ENCODE results near the gene SLC35G3. TPM values are rescaled to one million over a fixed set of nuclear protein-coding genes. Genes with fewer than 3 reads are reported as not detected.

The SLC35G3 gene
- polyA plus RNA-seq, 1 of the 3 experiments (the other 2 are of a cell fraction) = not detected

DNA sequence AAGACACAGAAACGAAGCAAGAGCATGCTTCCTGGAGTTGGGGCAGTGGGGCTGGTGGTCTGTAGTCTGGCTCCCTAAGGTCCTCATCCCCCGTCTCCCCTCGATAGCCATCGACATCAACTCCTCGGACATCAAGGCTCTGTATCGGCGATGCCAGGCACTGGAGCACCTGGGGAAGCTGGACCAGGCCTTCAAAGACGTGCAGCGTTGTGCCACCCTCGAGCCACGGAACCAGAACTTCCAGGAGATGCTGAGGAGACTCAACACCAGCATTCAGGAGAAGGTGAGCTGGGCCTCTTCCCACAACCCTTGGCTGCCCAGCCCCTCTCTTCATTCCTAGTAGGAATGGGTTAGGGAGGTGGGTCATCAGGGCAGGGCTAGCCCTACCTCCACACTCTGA, 44.3 kb downstream of the SLC35G3 start:
- Histone ChIP-seq H3K27ac (ENCODE audit: low read depth in 2 of 2, low read length in 1 of 2) (no peak overlapping the region), H3K4me1 (ENCODE audit: control insufficient read depth in 1 of 2, insufficient read depth in 2 of 2, low read depth in 1 of 2, low read length in 1 of 2) (no peaks in the 10 kb centered on the region), H4K20me1 (ENCODE audit: insufficient read depth) (no peaks in the 10 kb centered on the region), H3K4me3 (ENCODE audit: low read depth in 2 of 2, low read length in 1 of 2) (no peak overlapping the region), H3F3A (replicated peaks; ENCODE audit: insufficient read depth) (no peaks in the 10 kb centered on the region), H3K9me2 (no peaks in the 10 kb centered on the region), H3K9ac (no peak overlapping the region), H3K79me2 (ENCODE audit: insufficient read depth) (no peaks in the 10 kb centered on the region), H3K9me3 (no peaks in the 10 kb centered on the region), H3K36me3 (replicated peaks in 1 of 2; ENCODE audit: control insufficient read depth in 1 of 2, insufficient read depth in 2 of 2, low read length in 1 of 2) (no peaks in the 10 kb centered on the region), H3K4me2 (no peak overlapping the region), H2AFZ (ENCODE audit: low read depth) (no peak overlapping the region), H3K27me3 (ENCODE audit: insufficient read depth) (peaks cover 43% of the 10 kb centered on the region)
- no peak for DNase-seq
- ChIA-PET CTCF (interaction anchor here (1.3 kb wide), 1 partner anchor 9 kb away, joined by 3 read pairs; no protein-coding TSS in a partner anchor), POLR2A (no interaction called here)
- WGBS (ENCODE audit: low lambda C conversion rate) = 32% methylated on average over 11 of the region's 11 CpGs
- no peak for TF ChIP-seq JUND (IDR thresholded peaks at IDR 0.05)
- TF ChIP-seq FOXM1 (IDR thresholded peaks at IDR 0.05; ENCODE audit: low read depth) = no peak
- TF ChIP-seq, protein P1, sequence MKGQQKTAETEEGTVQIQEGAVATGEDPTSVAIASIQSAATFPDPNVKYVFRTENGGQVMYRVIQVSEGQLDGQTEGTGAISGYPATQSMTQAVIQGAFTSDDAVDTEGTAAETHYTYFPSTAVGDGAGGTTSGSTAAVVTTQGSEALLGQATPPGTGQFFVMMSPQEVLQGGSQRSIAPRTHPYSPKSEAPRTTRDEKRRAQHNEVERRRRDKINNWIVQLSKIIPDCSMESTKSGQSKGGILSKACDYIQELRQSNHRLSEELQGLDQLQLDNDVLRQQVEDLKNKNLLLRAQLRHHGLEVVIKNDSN (IDR thresholded peaks at IDR 0.05; ENCODE audit: borderline replicate concordance, low read depth) = no peak
- TF ChIP-seq NFIC (IDR thresholded peaks at IDR 0.05; ENCODE audit: borderline replicate concordance) = no peak
- TF ChIP-seq, protein P2, sequence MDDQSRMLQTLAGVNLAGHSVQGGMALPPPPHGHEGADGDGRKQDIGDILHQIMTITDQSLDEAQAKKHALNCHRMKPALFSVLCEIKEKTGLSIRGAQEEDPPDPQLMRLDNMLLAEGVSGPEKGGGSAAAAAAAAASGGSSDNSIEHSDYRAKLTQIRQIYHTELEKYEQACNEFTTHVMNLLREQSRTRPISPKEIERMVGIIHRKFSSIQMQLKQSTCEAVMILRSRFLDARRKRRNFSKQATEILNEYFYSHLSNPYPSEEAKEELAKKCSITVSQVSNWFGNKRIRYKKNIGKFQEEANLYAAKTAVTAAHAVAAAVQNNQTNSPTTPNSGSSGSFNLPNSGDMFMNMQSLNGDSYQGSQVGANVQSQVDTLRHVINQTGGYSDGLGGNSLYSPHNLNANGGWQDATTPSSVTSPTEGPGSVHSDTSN (IDR thresholded peaks at IDR 0.05) = no peak
- no peak for TF ChIP-seq GATA2 (CRISPR knock-in tag; IDR thresholded peaks at IDR 0.05)
- no peak for TF ChIP-seq TAF1 (IDR thresholded peaks at IDR 0.05; ENCODE audit: borderline replicate concordance, low read depth, low read length)
- TF ChIP-seq POLR2AphosphoS5 (IDR thresholded peaks at IDR 0.05; ENCODE audit: low read depth, low read length) = no peak
- no peak for TF ChIP-seq ELF1 (IDR thresholded peaks at IDR 0.05)
- TF ChIP-seq CHD2 (IDR thresholded peaks at IDR 0.05; ENCODE audit: low read length, partially characterized antibody) = no peak
- no peak for TF ChIP-seq MXI1 (IDR thresholded peaks at IDR 0.05; ENCODE audit: low read depth, low read length)
- TF ChIP-seq, protein P3, sequence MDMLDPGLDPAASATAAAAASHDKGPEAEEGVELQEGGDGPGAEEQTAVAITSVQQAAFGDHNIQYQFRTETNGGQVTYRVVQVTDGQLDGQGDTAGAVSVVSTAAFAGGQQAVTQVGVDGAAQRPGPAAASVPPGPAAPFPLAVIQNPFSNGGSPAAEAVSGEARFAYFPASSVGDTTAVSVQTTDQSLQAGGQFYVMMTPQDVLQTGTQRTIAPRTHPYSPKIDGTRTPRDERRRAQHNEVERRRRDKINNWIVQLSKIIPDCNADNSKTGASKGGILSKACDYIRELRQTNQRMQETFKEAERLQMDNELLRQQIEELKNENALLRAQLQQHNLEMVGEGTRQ (IDR thresholded peaks at IDR 0.05; ENCODE audit: borderline replicate concordance, low read depth, low read length) = no peak

DNA sequence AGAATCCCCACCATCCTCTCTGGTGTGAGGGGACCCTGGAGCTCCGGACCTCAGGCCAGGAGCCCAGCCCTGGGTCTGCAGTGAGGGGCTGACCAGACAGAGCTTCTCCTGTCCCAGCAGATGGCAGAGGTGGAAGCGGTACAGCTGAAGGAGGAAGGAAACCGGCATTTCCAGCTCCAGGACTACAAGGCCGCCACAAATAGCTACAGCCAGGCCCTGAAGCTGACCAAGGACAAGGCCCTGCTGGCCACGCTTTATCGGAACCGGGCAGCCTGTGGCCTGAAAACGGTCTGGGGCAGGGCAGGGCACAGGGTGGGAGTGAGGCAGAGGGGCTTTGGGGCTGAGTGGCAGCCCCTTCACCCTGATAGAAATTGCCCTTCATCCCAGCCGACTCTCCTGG, 46.0 kb downstream of the SLC35G3 start:
- DNase-seq = no peak
- H4K20me1 ChIP-seq (ENCODE audit: insufficient read depth) = no peaks in the 10 kb centered on the region
- H3K36me3 ChIP-seq (replicated peaks in 1 of 2; ENCODE audit: control insufficient read depth in 1 of 2, insufficient read depth in 2 of 2, low read length in 1 of 2) = no peaks in the 10 kb centered on the region
- H3K4me3 ChIP-seq (ENCODE audit: low read depth in 2 of 2, low read length in 1 of 2) = no peak overlapping the region
- no peaks in the 10 kb centered on the region for H3F3A ChIP-seq (replicated peaks; ENCODE audit: insufficient read depth)
- no peaks in the 10 kb centered on the region for H3K9me3 ChIP-seq
- H3K4me2 ChIP-seq = no peak overlapping the region
- ChIA-PET POLR2A (no interaction called here), CTCF (no interaction called here)
- H3K4me1 ChIP-seq (ENCODE audit: control insufficient read depth in 1 of 2, insufficient read depth in 2 of 2, low read depth in 1 of 2, low read length in 1 of 2) = no peaks in the 10 kb centered on the region
- 34% methylated on average over 3 of the region's 9 CpGs for WGBS (ENCODE audit: low lambda C conversion rate)
- no peak overlapping the region for H3K27ac ChIP-seq (ENCODE audit: low read depth in 2 of 2, low read length in 1 of 2)
- H2AFZ ChIP-seq (ENCODE audit: low read depth) = no peak overlapping the region
- no peaks in the 10 kb centered on the region for H3K9me2 ChIP-seq
- H3K27me3 ChIP-seq (ENCODE audit: insufficient read depth) = peaks cover 39% of the 10 kb centered on the region
- no peaks in the 10 kb centered on the region for H3K79me2 ChIP-seq (ENCODE audit: insufficient read depth)
- no peak overlapping the region for H3K9ac ChIP-seq
- TF ChIP-seq, protein P4, sequence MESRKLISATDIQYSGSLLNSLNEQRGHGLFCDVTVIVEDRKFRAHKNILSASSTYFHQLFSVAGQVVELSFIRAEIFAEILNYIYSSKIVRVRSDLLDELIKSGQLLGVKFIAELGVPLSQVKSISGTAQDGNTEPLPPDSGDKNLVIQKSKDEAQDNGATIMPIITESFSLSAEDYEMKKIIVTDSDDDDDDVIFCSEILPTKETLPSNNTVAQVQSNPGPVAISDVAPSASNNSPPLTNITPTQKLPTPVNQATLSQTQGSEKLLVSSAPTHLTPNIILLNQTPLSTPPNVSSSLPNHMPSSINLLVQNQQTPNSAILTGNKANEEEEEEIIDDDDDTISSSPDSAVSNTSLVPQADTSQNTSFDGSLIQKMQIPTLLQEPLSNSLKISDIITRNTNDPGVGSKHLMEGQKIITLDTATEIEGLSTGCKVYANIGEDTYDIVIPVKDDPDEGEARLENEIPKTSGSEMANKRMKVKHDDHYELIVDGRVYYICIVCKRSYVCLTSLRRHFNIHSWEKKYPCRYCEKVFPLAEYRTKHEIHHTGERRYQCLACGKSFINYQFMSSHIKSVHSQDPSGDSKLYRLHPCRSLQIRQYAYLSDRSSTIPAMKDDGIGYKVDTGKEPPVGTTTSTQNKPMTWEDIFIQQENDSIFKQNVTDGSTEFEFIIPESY (IDR thresholded peaks at IDR 0.05; ENCODE audit: borderline replicate concordance, low read depth) = no peak
- TF ChIP-seq, protein P5, sequence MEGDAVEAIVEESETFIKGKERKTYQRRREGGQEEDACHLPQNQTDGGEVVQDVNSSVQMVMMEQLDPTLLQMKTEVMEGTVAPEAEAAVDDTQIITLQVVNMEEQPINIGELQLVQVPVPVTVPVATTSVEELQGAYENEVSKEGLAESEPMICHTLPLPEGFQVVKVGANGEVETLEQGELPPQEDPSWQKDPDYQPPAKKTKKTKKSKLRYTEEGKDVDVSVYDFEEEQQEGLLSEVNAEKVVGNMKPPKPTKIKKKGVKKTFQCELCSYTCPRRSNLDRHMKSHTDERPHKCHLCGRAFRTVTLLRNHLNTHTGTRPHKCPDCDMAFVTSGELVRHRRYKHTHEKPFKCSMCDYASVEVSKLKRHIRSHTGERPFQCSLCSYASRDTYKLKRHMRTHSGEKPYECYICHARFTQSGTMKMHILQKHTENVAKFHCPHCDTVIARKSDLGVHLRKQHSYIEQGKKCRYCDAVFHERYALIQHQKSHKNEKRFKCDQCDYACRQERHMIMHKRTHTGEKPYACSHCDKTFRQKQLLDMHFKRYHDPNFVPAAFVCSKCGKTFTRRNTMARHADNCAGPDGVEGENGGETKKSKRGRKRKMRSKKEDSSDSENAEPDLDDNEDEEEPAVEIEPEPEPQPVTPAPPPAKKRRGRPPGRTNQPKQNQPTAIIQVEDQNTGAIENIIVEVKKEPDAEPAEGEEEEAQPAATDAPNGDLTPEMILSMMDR (IDR thresholded peaks at IDR 0.05) = no peak
- TF ChIP-seq FOXJ3 (CRISPR knock-in tag; IDR thresholded peaks at IDR 0.05) = no peak
- no peak for TF ChIP-seq MXI1 (IDR thresholded peaks at IDR 0.05; ENCODE audit: low read depth, low read length)
- TF ChIP-seq NFIC (IDR thresholded peaks at IDR 0.05; ENCODE audit: borderline replicate concordance) = no peak
- TF ChIP-seq FOXM1 (IDR thresholded peaks at IDR 0.05; ENCODE audit: low read depth) = no peak
- TF ChIP-seq, protein P2 (IDR thresholded peaks at IDR 0.05) = no peak
- no peak for TF ChIP-seq FOSL2 (IDR thresholded peaks at IDR 0.05; ENCODE audit: borderline replicate concordance, low read depth)
- TF ChIP-seq EZH2phosphoT487 (IDR thresholded peaks at IDR 0.05; ENCODE audit: borderline replicate concordance, low read depth) = no peak
- TF ChIP-seq, protein P6, sequence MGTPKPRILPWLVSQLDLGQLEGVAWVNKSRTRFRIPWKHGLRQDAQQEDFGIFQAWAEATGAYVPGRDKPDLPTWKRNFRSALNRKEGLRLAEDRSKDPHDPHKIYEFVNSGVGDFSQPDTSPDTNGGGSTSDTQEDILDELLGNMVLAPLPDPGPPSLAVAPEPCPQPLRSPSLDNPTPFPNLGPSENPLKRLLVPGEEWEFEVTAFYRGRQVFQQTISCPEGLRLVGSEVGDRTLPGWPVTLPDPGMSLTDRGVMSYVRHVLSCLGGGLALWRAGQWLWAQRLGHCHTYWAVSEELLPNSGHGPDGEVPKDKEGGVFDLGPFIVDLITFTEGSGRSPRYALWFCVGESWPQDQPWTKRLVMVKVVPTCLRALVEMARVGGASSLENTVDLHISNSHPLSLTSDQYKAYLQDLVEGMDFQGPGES (IDR thresholded peaks at IDR 0.05; ENCODE audit: low read depth, low read length) = no peak
